ENCODE results near the gene IQCK.

Gene IQCK

GRCh38 chr16:19831678-19832077 lies 113.6 kb downstream of the IQCK start:
- Histone ChIP-seq H2BK12ac (ENCODE audit: low read length in 2 of 2) (no peak overlapping the region), H2AFZ (ENCODE audit: low read depth, low read length) (no peak overlapping the region), H3K36me3 (ENCODE audit: control insufficient read depth in 1 of 2, insufficient read depth in 2 of 2, low read depth in 1 of 2, low read length in 2 of 2) (peaks cover 8 to 9% of the 10 kb centered on the region in 2 experiments), H3K18ac (ENCODE audit: low read depth in 1 of 2, low read length in 2 of 2) (no peak overlapping the region), H2BK15ac (ENCODE audit: low read depth, poor library complexity, severe bottlenecking) (no peak overlapping the region), H3K23ac (ENCODE audit: low read length in 2 of 2) (no peak overlapping the region), H3K9ac (ENCODE audit: low read length) (peak overlapping the region; percentile 31), H4K91ac (ENCODE audit: low read length) (no peak overlapping the region), H2AK5ac (ENCODE audit: low read length, severe bottlenecking) (no peak overlapping the region), H3K79me1 (replicated peaks; ENCODE audit: low read length, poor library complexity, severe bottlenecking) (no peaks in the 10 kb centered on the region), H3K27ac (ENCODE audit: low read length, poor library complexity, severe bottlenecking) (no peak overlapping the region), H2BK5ac (ENCODE audit: low read depth, low read length, poor library complexity, severe bottlenecking) (no peak overlapping the region), H3K9me3 (ENCODE audit: control insufficient read depth, low read length) (no peaks in the 10 kb centered on the region), H3K14ac (ENCODE audit: low read length in 2 of 2) (no peak overlapping the region), H4K8ac (ENCODE audit: low read length) (no peak overlapping the region), H2BK120ac (ENCODE audit: low read depth, low read length) (no peak overlapping the region), H3K4ac (ENCODE audit: low read depth in 1 of 2, low read length in 2 of 2) (no peak overlapping the region), H3K4me3 (ENCODE audit: insufficient read depth in 1 of 2, low read depth in 1 of 2, low read length in 2 of 2) (no peak overlapping the region), H3K27me3 (ENCODE audit: control insufficient read depth in 1 of 2, insufficient read depth in 1 of 2, low read length in 2 of 2) (no peaks in the 10 kb centered on the region), H3K4me1 (ENCODE audit: control insufficient read depth, insufficient read depth, low read depth, low read length) (no peaks in the 10 kb centered on the region), H3K4me2 (ENCODE audit: low read length, poor library complexity, severe bottlenecking) (no peak overlapping the region)
- DNase-seq = peak; percentile 83
- 50% methylated on average over 4 of the region's 6 CpGs for WGBS

DNA sequence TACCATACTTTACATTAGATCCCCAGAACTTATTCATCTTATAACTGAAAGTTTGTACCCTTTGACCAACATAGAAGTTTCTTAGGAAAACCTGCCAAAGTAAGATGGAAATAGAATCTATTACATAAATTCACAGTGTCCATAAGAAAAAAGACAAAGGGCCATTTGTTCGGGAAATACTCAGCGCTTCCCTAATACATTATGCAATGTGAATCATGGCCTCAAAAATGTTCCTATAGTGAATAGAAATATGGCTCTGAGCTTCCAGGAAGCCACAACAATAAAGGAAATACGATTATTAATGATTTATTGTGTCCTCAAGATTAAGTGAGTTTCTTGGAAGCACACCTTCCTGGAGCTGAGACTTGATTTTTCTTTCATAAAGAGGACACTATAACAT lies 115.1 kb downstream of the IQCK start:
- no peaks in the 10 kb centered on the region for H3K27me3 ChIP-seq (ENCODE audit: control insufficient read depth in 1 of 2, insufficient read depth in 1 of 2, low read length in 2 of 2)
- no peaks in the 10 kb centered on the region for H3K4me1 ChIP-seq (ENCODE audit: control insufficient read depth, insufficient read depth, low read depth, low read length)
- DNase-seq = no peak
- H4K91ac ChIP-seq (ENCODE audit: low read length) = no peak overlapping the region
- no peak overlapping the region for H3K4me3 ChIP-seq (ENCODE audit: insufficient read depth in 1 of 2, low read depth in 1 of 2, low read length in 2 of 2)
- H2AK5ac ChIP-seq (ENCODE audit: low read length, severe bottlenecking) = no peak overlapping the region
- no peak overlapping the region for H2BK15ac ChIP-seq (ENCODE audit: low read depth, poor library complexity, severe bottlenecking)
- no peak overlapping the region for H3K14ac ChIP-seq (ENCODE audit: low read length in 2 of 2)
- H4K8ac ChIP-seq (ENCODE audit: low read length) = no peak overlapping the region
- no peak overlapping the region for H3K18ac ChIP-seq (ENCODE audit: low read depth in 1 of 2, low read length in 2 of 2)
- H2BK5ac ChIP-seq (ENCODE audit: low read depth, low read length, poor library complexity, severe bottlenecking) = no peak overlapping the region
- no peak overlapping the region for H3K23ac ChIP-seq (ENCODE audit: low read length in 2 of 2)
- WGBS = no CpG with 5 or more reads among the region's 3 CpGs
- no peak overlapping the region for H3K9ac ChIP-seq (ENCODE audit: low read length)
- no peak overlapping the region for H3K27ac ChIP-seq (ENCODE audit: low read length, poor library complexity, severe bottlenecking)
- H2BK120ac ChIP-seq (ENCODE audit: low read depth, low read length) = no peak overlapping the region
- H3K79me1 ChIP-seq (replicated peaks; ENCODE audit: low read length, poor library complexity, severe bottlenecking) = no peaks in the 10 kb centered on the region
- H3K4ac ChIP-seq (ENCODE audit: low read depth in 1 of 2, low read length in 2 of 2) = no peak overlapping the region
- H3K9me3 ChIP-seq (ENCODE audit: control insufficient read depth, low read length) = no peaks in the 10 kb centered on the region
- no peak overlapping the region for H2AFZ ChIP-seq (ENCODE audit: low read depth, low read length)
- H3K36me3 ChIP-seq (ENCODE audit: control insufficient read depth in 1 of 2, insufficient read depth in 2 of 2, low read depth in 1 of 2, low read length in 2 of 2) = peaks cover 0 to 8% of the 10 kb centered on the region in 2 experiments
- H3K4me2 ChIP-seq (ENCODE audit: low read length, poor library complexity, severe bottlenecking) = no peak overlapping the region
- no peak overlapping the region for H2BK12ac ChIP-seq (ENCODE audit: low read length in 2 of 2)

DNA sequence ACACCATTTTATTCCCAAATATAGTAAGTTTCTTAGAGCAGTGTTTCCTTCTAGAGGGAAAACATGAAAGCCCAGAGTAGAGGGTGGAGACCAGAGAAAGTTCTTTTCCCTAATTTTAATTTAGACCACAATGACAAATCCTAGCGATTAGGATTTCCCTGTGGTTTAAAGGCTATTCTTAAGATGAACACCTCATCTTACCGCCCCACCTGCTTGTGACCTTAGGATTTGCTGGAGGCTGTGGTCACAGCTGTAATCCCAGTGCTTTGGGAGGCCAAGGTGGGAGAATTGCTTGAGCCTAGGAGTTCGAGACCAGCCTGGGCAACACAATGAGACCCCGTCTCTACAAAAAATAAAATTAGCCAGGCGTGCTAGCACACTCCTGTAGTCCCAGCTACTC lies 115.5 kb downstream of the IQCK start:
- H3K9me3 ChIP-seq (ENCODE audit: control insufficient read depth, low read length) = no peaks in the 10 kb centered on the region
- no peak overlapping the region for H4K91ac ChIP-seq (ENCODE audit: low read length)
- WGBS = 98% methylated on average over 4 of the region's 5 CpGs
- H3K4me2 ChIP-seq (ENCODE audit: low read length, poor library complexity, severe bottlenecking) = no peak overlapping the region
- H3K4ac ChIP-seq (ENCODE audit: low read depth in 1 of 2, low read length in 2 of 2) = no peak overlapping the region
- no peak overlapping the region for H3K4me3 ChIP-seq (ENCODE audit: insufficient read depth in 1 of 2, low read depth in 1 of 2, low read length in 2 of 2)
- H3K14ac ChIP-seq (ENCODE audit: low read length in 2 of 2) = no peak overlapping the region
- no peak overlapping the region for H2AFZ ChIP-seq (ENCODE audit: low read depth, low read length)
- no peaks in the 10 kb centered on the region for H3K4me1 ChIP-seq (ENCODE audit: control insufficient read depth, insufficient read depth, low read depth, low read length)
- H3K36me3 ChIP-seq (ENCODE audit: control insufficient read depth in 1 of 2, insufficient read depth in 2 of 2, low read depth in 1 of 2, low read length in 2 of 2) = peaks cover 0 to 8% of the 10 kb centered on the region in 2 experiments
- no peak overlapping the region for H3K18ac ChIP-seq (ENCODE audit: low read depth in 1 of 2, low read length in 2 of 2)
- H3K27me3 ChIP-seq (ENCODE audit: control insufficient read depth in 1 of 2, insufficient read depth in 1 of 2, low read length in 2 of 2) = no peaks in the 10 kb centered on the region
- H4K8ac ChIP-seq (ENCODE audit: low read length) = no peak overlapping the region
- no peak overlapping the region for H2BK15ac ChIP-seq (ENCODE audit: low read depth, poor library complexity, severe bottlenecking)
- no peaks in the 10 kb centered on the region for H3K79me1 ChIP-seq (replicated peaks; ENCODE audit: low read length, poor library complexity, severe bottlenecking)
- H2BK120ac ChIP-seq (ENCODE audit: low read depth, low read length) = no peak overlapping the region
- H3K23ac ChIP-seq (ENCODE audit: low read length in 2 of 2) = no peak overlapping the region
- H2AK5ac ChIP-seq (ENCODE audit: low read length, severe bottlenecking) = no peak overlapping the region
- H3K9ac ChIP-seq (ENCODE audit: low read length) = no peak overlapping the region
- DNase-seq = no peak
- no peak overlapping the region for H3K27ac ChIP-seq (ENCODE audit: low read length, poor library complexity, severe bottlenecking)
- no peak overlapping the region for H2BK12ac ChIP-seq (ENCODE audit: low read length in 2 of 2)
- no peak overlapping the region for H2BK5ac ChIP-seq (ENCODE audit: low read depth, low read length, poor library complexity, severe bottlenecking)

DNA sequence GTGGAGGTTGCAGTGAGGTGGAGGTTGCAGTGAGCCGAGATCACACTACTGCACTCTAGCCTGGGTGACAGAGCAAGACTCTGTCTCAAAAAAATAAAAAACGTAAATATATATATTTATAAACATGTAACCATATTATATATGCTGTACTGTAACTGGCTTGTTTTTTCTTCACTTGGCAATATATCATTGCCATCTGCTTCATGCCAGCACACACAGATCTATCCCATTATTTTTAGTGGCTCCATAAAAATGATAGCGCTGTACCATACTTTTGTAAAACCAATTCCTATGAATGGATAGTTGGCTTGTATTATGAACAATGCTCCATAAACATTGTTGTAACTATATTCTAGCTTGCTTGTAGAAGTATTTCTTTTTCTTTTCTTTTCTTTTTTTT lies 117.1 kb downstream of the IQCK start:
- no peak for DNase-seq
- no peaks in the 10 kb centered on the region for H3K79me1 ChIP-seq (replicated peaks; ENCODE audit: low read length, poor library complexity, severe bottlenecking)
- H2AK5ac ChIP-seq (ENCODE audit: low read length, severe bottlenecking) = no peak overlapping the region
- H3K18ac ChIP-seq (ENCODE audit: low read depth in 1 of 2, low read length in 2 of 2) = no peak overlapping the region
- no peak overlapping the region for H3K27ac ChIP-seq (ENCODE audit: low read length, poor library complexity, severe bottlenecking)
- H3K4me1 ChIP-seq (ENCODE audit: control insufficient read depth, insufficient read depth, low read depth, low read length) = no peaks in the 10 kb centered on the region
- H3K14ac ChIP-seq (ENCODE audit: low read length in 2 of 2) = no peak overlapping the region
- no peaks in the 10 kb centered on the region for H3K9me3 ChIP-seq (ENCODE audit: control insufficient read depth, low read length)
- no peak overlapping the region for H4K8ac ChIP-seq (ENCODE audit: low read length)
- H3K36me3 ChIP-seq (ENCODE audit: control insufficient read depth in 1 of 2, insufficient read depth in 2 of 2, low read depth in 1 of 2, low read length in 2 of 2) = peaks cover 0 to 5% of the 10 kb centered on the region in 2 experiments
- H2BK120ac ChIP-seq (ENCODE audit: low read depth, low read length) = no peak overlapping the region
- H3K4me3 ChIP-seq (ENCODE audit: insufficient read depth in 1 of 2, low read depth in 1 of 2, low read length in 2 of 2) = no peak overlapping the region
- H4K91ac ChIP-seq (ENCODE audit: low read length) = no peak overlapping the region
- H2BK12ac ChIP-seq (ENCODE audit: low read length in 2 of 2) = no peak overlapping the region
- no peak overlapping the region for H3K9ac ChIP-seq (ENCODE audit: low read length)
- no peak overlapping the region for H2BK5ac ChIP-seq (ENCODE audit: low read depth, low read length, poor library complexity, severe bottlenecking)
- H3K4ac ChIP-seq (ENCODE audit: low read depth in 1 of 2, low read length in 2 of 2) = no peak overlapping the region
- no peak overlapping the region for H2BK15ac ChIP-seq (ENCODE audit: low read depth, poor library complexity, severe bottlenecking)
- H3K4me2 ChIP-seq (ENCODE audit: low read length, poor library complexity, severe bottlenecking) = no peak overlapping the region
- no CpG with 5 or more reads among the region's 3 CpGs for WGBS
- H3K23ac ChIP-seq (ENCODE audit: low read length in 2 of 2) = no peak overlapping the region
- no peaks in the 10 kb centered on the region for H3K27me3 ChIP-seq (ENCODE audit: control insufficient read depth in 1 of 2, insufficient read depth in 1 of 2, low read length in 2 of 2)
- no peak overlapping the region for H2AFZ ChIP-seq (ENCODE audit: low read depth, low read length)

Measured in mesenchymal stem cell (in vitro differentiated cells and primary cell).